ENCODE measurements around the gene JAG1. TPM values are rescaled to one million over a fixed set of nuclear protein-coding genes. Genes with fewer than 3 reads are reported as not detected.

JAG1 gene
- total RNA-seq, 1 donor from 2014 or later, result 227 TPM

- DNase-seq (ENCODE audit: low read depth in 2 of 2), result no peak
Measured at GRCh38 chr20:10668677-10669368, 5.0 kb downstream of the JAG1 start.

GRCh38 chr20:10667560-10668167 lies 6.1 kb downstream of the JAG1 start:
- DNase-seq (ENCODE audit: low read depth in 2 of 2), result no peak

- DNase-seq (ENCODE audit: low read depth in 2 of 2), result peak; percentile 91 to 95
Measured at GRCh38 chr20:10667077-10667401, 6.8 kb downstream of the JAG1 start.

- peak in 1 of 2 donors; percentile 52 for DNase-seq (ENCODE audit: low read depth in 2 of 2)
Measured at GRCh38 chr20:10666221-10667076, 7.3 kb downstream of the JAG1 start.

GRCh38 chr20:10665791-10666190 lies 8.0 kb downstream of the JAG1 start:
- peak in 1 of 2 donors; percentile 45 for DNase-seq (ENCODE audit: low read depth in 2 of 2)

GRCh38 chr20:10665027-10665561 lies 8.7 kb downstream of the JAG1 start:
- no peak for DNase-seq (ENCODE audit: low read depth in 2 of 2)

- no peak for DNase-seq (ENCODE audit: low read depth in 2 of 2)
Measured at GRCh38 chr20:10663756-10664155, 10.0 kb downstream of the JAG1 start.

GRCh38 chr20:10662661-10663458 lies 10.9 kb downstream of the JAG1 start:
- DNase-seq (ENCODE audit: low read depth in 2 of 2), result no peak

- DNase-seq (ENCODE audit: low read depth in 2 of 2), result no peak
Measured at GRCh38 chr20:10662151-10662550, 11.6 kb downstream of the JAG1 start.

GRCh38 chr20:10661261-10661660 lies 12.5 kb downstream of the JAG1 start:
- no peak for DNase-seq (ENCODE audit: low read depth in 2 of 2)

- DNase-seq (ENCODE audit: low read depth in 2 of 2), result no peak
Measured at GRCh38 chr20:10660661-10661060, 13.1 kb downstream of the JAG1 start.

GRCh38 chr20:10659651-10660601 lies 13.9 kb downstream of the JAG1 start:
- DNase-seq (ENCODE audit: low read depth in 2 of 2), result no peak

- DNase-seq (ENCODE audit: low read depth in 2 of 2), result no peak
Measured at GRCh38 chr20:10658876-10659632, 14.7 kb downstream of the JAG1 start.

GRCh38 chr20:10658051-10658823 lies 15.6 kb downstream of the JAG1 start:
- DNase-seq (ENCODE audit: low read depth in 2 of 2), result no peak

- no peak for DNase-seq (ENCODE audit: low read depth in 2 of 2)
Measured at GRCh38 chr20:10657453-10657852, 16.3 kb downstream of the JAG1 start.

- DNase-seq (ENCODE audit: low read depth in 2 of 2), result no peak
Measured at GRCh38 chr20:10655720-10656669, 17.8 kb downstream of the JAG1 start.

GRCh38 chr20:10654630-10655029 lies 19.2 kb downstream of the JAG1 start:
- peak; percentile 57 to 59 for DNase-seq (ENCODE audit: low read depth in 2 of 2)

GRCh38 chr20:10654250-10654610 lies 19.6 kb downstream of the JAG1 start:
- no peak for DNase-seq (ENCODE audit: low read depth in 2 of 2)

Data from lung microvascular endothelial cell (primary cell).